Common myeloid progenitor, CD34-positive (primary cell): ENCODE measurements around the gene HENMT1.
"Not testable (repeated sequence)": the region's sequence is repeated elsewhere in the genome, so short reads cannot be mapped to it uniquely, and the experiment has no call there.

Source experiments
- CTCF ChIA-PET: fragments of 350-600 bp; sonication (Branson Sonifier 250); formaldehyde crosslinking; loops from one replicate; lab custom pipeline; 2021; ENCODE audit warnings: antibody characterized with exemption; lab: Charles Lee
- POLR2A ChIA-PET: fragments of 350-600 bp; sonication (Branson Sonifier 250); formaldehyde crosslinking; loops from one replicate; lab custom pipeline; 2021; ENCODE audit warnings: antibody characterized with exemption; lab: Charles Lee
- DNase-seq, 3 donors: peaks; one replicate each; pipeline versions ENCODE4 v3.0.0 to v3.0.0-alpha.2; 2013
- H3K27ac ChIP-seq, 2 experiments: 1 replicate in 1 of 2; 2 replicates in 1 of 2; pipeline ENCODE4 v1.7.0; 2013; ENCODE audit warnings: inconsistent platforms in 2 of 2, low read length in 2 of 2, mild to moderate bottlenecking in 2 of 2, low read depth in 1 of 2, moderate library complexity in 1 of 2; ENCODE audit not compliant: severe bottlenecking in 2 of 2, insufficient read depth in 1 of 2, poor library complexity in 1 of 2
- H3K27me3 ChIP-seq, 5 experiments: replicated peaks in 2 of 5; 1 replicate in 3 of 5; 2 replicates in 2 of 5; pipeline versions ENCODE4 v1.6.1 to v1.7.0; 2013; ENCODE audit warnings: low read length in 4 of 5, mild to moderate bottlenecking in 2 of 5, moderate library complexity in 2 of 5, inconsistent platforms in 1 of 5; ENCODE audit not compliant: insufficient read depth in 5 of 5, control insufficient read depth in 4 of 5
- H3K36me3 ChIP-seq, 4 experiments: 1 replicate in 2 of 4; 2 replicates in 2 of 4; pipeline versions ENCODE4 v1.6.1 to v1.7.0; 2013; ENCODE audit warnings: low read length in 3 of 4, control low read depth in 1 of 4, mild to moderate bottlenecking in 1 of 4; ENCODE audit not compliant: control insufficient read depth in 4 of 4, insufficient read depth in 4 of 4
- H3K4me1 ChIP-seq, 4 experiments: 1 replicate in 3 of 4; 2 replicates in 1 of 4; pipeline versions ENCODE4 v1.6.1 to v1.7.1; 2013; ENCODE audit warnings: low read length in 3 of 4, mild to moderate bottlenecking in 3 of 4, control low read depth in 1 of 4, inconsistent platforms in 1 of 4, moderate library complexity in 1 of 4; ENCODE audit not compliant: control insufficient read depth in 4 of 4, insufficient read depth in 4 of 4; ENCODE audit errors: control extremely low read depth in 1 of 4
- H3K4me3 ChIP-seq, 7 experiments: 1 replicate in 4 of 7; 2 replicates in 3 of 7; pipeline versions ENCODE4 v1.5.1 to v1.7.0; 2013; ENCODE audit warnings: mild to moderate bottlenecking in 7 of 7, low read length in 6 of 7, moderate library complexity in 6 of 7, inconsistent platforms in 2 of 7, low read depth in 2 of 7, control low read depth in 1 of 7; ENCODE audit not compliant: insufficient read depth in 4 of 7, control insufficient read depth in 1 of 7; ENCODE audit errors: extremely low read depth in 1 of 7
- H3K9me3 ChIP-seq, 5 experiments: 1 replicate in 4 of 5; 2 replicates in 1 of 5; pipeline versions ENCODE4 v1.6.1 to v1.7.1; 2013; ENCODE audit warnings: low read length in 4 of 5, mild to moderate bottlenecking in 2 of 5, inconsistent platforms in 1 of 5, low read depth in 1 of 5, moderate library complexity in 1 of 5; ENCODE audit not compliant: control insufficient read depth in 4 of 5, insufficient read depth in 2 of 5; ENCODE audit errors: control extremely low read depth in 1 of 5
- WGBS: methylation state at CpG from one replicate; pipeline ENCODE4 v1.1.5; 2013; ENCODE audit not compliant: insufficient coverage; 5-methylcytosine and 5-hydroxymethylcytosine counted together

Gene HENMT1

DNA sequence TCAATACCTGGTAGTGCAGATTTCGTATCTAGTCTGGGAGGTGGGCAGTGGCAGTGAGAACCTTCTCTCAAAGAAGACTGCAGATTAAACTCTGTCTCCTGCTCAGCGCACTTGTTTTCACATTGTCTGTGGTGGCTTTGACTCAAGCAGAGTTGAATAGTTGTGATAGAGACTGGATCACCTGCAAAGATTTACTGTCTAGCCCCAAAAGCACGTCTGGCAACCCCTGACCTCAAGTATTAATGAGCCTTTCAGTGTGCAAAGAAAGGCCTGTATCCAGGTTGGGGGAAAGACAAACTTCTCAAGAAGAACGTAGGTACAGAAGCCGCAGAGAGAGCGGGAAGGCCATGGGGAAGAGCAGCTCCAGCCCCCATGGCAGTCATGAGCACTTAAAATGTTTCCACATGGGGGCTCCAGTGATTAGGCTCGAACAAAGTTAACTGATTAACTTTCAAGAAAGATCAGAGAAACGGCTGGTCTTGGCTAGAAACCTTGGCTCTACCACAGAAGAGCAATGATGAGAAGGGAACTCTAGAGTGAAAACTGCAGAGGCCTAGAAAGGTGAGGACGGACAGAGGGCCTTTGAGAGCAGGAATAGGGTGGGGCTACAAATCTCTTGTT, 15.2 kb downstream of the HENMT1 start:
- WGBS = 64% methylated on average over 7 of the region's 9 CpGs
- peaks cover 0 to 8% (median 0%) of the 10 kb centered on the region in 5 experiments for H3K9me3 ChIP-seq
- peak overlapping the region in 4 of 7 experiments; percentile 27 to 66 (median 51) for H3K4me3 ChIP-seq
- ChIA-PET CTCF (interaction anchor here (0.8 to 3.7 kb wide), 15 partner anchors 10 to 252 kb away, joined by 3 to 72 read pairs (median 7); partner anchors contain the start of genes EEIG2 and PRPF38B), POLR2A (interaction anchor here (0.6 to 3.9 kb wide), 4 partner anchors 8 to 47 kb away, joined by 3 to 26 read pairs (median 10); partner anchors contain the start of genes HENMT1 and PRPF38B)
- peak overlapping the region; percentile 56 to 82 for H3K27ac ChIP-seq
- peaks cover 10 to 26% (median 17%) of the 10 kb centered on the region in 4 experiments for H3K36me3 ChIP-seq
- DNase-seq = peak in 1 of 3 donors; percentile 30
- peaks cover 31 to 47% (median 45%) of the 10 kb centered on the region in 4 experiments for H3K4me1 ChIP-seq
- no peaks in the 10 kb centered on the region for H3K27me3 ChIP-seq

GRCh38 chr1:108644984-108645383, 15.9 kb downstream of the HENMT1 start:
- WGBS = 0% methylated on average over 4 of the region's 7 CpGs
- peak overlapping the region in 4 of 7 experiments; percentile 27 to 58 (median 49) for H3K4me3 ChIP-seq
- peak overlapping the region; percentile 28 to 82 for H3K27ac ChIP-seq

GRCh38 chr1:108643492-108644335, 17.2 kb downstream of the HENMT1 start:
- H3K9me3 ChIP-seq = peaks cover 0 to 8% (median 0%) of the 10 kb centered on the region in 5 experiments
- peaks cover 3 to 9% (median 6%) of the 10 kb centered on the region in 4 experiments for H3K36me3 ChIP-seq
- H3K27me3 ChIP-seq = no peaks in the 10 kb centered on the region
- CTCF ChIA-PET = interaction anchor here (0.6 to 3.7 kb wide), 26 partner anchors 8 to 1007 kb away, joined by 3 to 72 read pairs (median 4); partner anchors contain the start of genes EEIG2, HENMT1 and PRPF38B
- peaks cover 31 to 54% (median 45%) of the 10 kb centered on the region in 4 experiments for H3K4me1 ChIP-seq
- H3K4me3 ChIP-seq = no peak overlapping the region
- POLR2A ChIA-PET = interaction anchor here (0.6 kb wide), 1 partner anchor 61 kb away, joined by 3 read pairs; no protein-coding TSS in a partner anchor
- no peak overlapping the region for H3K27ac ChIP-seq
- 11% methylated on average over 1 of the region's 3 CpGs for WGBS
- DNase-seq = peak; percentile 81 to 90 (median 89)

More at GRCh38 chr1:108644984-108645383, 15.9 kb downstream of the HENMT1 start:
- CTCF ChIA-PET = interaction anchor here (0.8 to 3.7 kb wide), 16 partner anchors 12 to 1006 kb away, joined by 3 to 72 read pairs (median 7); partner anchors contain the start of genes EEIG2, HENMT1 and PRPF38B
- peak in 2 of 3 donors; percentile 88 to 93 for DNase-seq
- peaks cover 31 to 49% (median 45%) of the 10 kb centered on the region in 4 experiments for H3K4me1 ChIP-seq
- H3K27me3 ChIP-seq = no peaks in the 10 kb centered on the region
- POLR2A ChIA-PET = interaction anchor here (1.0 to 3.9 kb wide), 3 partner anchors 16 to 85 kb away, joined by 4 to 26 read pairs (median 6); partner anchors contain the start of genes EEIG2, HENMT1 and PRPF38B
- H3K9me3 ChIP-seq = peaks cover 0 to 8% (median 0%) of the 10 kb centered on the region in 5 experiments
- H3K36me3 ChIP-seq = peaks cover 5 to 19% (median 13%) of the 10 kb centered on the region in 4 experiments

DNA sequence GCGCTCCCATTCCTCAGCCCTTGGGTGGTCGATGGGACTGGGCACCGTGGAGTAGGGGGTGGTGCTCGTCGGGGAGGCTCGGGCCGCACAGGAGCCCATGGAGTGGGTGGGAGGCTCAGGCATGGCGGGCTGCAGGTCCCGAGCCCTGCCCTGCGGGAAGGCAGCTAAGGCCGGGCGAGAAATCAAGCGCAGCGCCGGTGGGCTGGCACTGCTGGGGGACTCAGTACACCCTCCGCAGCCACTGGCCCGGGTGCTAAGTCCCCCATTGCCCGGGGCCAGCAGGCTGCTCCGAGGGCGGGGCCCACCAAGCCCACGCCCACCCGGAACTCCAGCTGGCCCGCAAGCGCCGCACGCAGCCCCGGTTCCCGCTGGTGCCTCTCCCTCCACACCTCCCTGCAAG, 20.0 kb downstream of the HENMT1 start:
- DNase-seq, H3K4me3 ChIP-seq, H3K27ac ChIP-seq, H3K9me3 ChIP-seq, H3K36me3 ChIP-seq, H3K27me3 ChIP-seq, POLR2A ChIA-PET: not testable (repeated sequence)
- WGBS = 97% methylated on average over 13 of the region's 28 CpGs
- H3K4me1 ChIP-seq = peaks cover 18 to 34% (median 24%) of the 10 kb centered on the region in 4 experiments
- CTCF ChIA-PET = interaction anchor here (1.1 to 1.9 kb wide), 5 partner anchors 14 to 431 kb away, joined by 3 to 8 read pairs (median 4); no protein-coding TSS in a partner anchor

DNA sequence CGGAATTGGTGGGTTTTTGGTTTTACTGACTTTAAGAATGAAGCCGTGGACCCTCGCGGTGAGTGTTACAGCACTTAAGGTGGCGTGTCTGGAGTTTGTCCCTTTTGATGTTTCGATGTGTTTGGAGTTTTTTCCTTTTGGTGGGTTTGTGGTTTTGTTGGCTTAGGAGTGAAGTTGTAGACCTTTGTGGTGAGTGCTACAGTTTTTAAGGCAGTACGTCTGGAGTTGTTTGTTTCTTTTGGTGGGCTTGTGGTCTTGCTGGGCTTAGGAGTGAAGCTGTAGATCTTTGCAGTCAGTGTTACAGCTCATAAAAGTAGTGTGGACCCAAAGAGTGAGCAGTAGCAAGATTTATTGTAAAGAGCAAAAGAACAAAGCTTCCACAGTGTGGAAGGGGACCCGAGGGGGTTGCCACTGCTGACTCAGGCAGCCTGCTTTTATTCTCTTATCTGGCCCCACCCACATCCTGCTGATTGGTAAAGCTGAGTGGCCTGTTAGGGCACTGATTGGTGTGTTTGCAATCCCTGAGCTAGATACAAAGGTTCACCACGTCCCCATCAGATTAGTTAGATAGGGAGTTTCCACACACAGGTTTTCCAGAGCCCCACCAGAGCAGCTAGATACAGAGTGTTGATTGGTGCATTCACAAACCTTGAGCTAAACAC, 20.9 kb downstream of the HENMT1 start:
- DNase-seq = peak in 2 of 3 donors; percentile 66 to 75
- Histone ChIP-seq H3K9me3 (peaks cover 0 to 2% (median 0%) of the 10 kb centered on the region in 5 experiments), H3K4me1 (peaks cover 12 to 25% (median 15%) of the 10 kb centered on the region in 4 experiments), H3K27ac (no peak overlapping the region), H3K36me3 (peaks cover 2 to 18% (median 12%) of the 10 kb centered on the region in 4 experiments), H3K4me3 (peak overlapping the region in 1 of 7 experiments; percentile 13), H3K27me3 (no peaks in the 10 kb centered on the region)
- WGBS = 89% methylated on average over 1 of the region's 9 CpGs
- ChIA-PET POLR2A (interaction anchor here (0.7 kb wide), 1 partner anchor 282 kb away, joined by 3 read pairs; no protein-coding TSS in a partner anchor), CTCF (interaction anchor here (1.1 to 1.9 kb wide), 5 partner anchors 13 to 430 kb away, joined by 3 to 8 read pairs (median 4); no protein-coding TSS in a partner anchor)

DNA sequence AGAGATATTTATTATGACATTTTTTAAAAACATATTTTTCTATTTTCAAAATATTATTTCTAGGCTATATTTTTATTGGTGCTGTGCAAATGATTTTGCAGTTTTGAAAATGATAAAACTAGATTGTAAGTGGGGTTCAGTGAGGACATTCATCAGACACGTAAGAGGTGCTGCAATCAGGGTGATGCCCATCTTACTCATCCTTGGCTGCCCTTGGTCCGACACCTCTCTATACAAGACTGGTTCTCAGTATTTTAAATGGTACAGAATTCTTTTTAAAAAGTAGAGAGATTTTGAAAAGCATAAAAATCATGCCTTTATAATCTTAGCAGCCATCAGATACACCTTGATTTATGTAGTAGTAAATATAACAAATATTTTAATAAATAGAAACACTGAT, 24.0 kb downstream of the HENMT1 start:
- H3K27me3 ChIP-seq = no peaks in the 10 kb centered on the region
- peaks cover 9 to 29% (median 22%) of the 10 kb centered on the region in 4 experiments for H3K36me3 ChIP-seq
- H3K9me3 ChIP-seq = peaks cover 0 to 2% (median 0%) of the 10 kb centered on the region in 5 experiments
- H3K27ac ChIP-seq = no peak overlapping the region
- POLR2A ChIA-PET = interaction anchor here (0.7 kb wide), 1 partner anchor 9 kb away, joined by 3 read pairs; no protein-coding TSS in a partner anchor
- CTCF ChIA-PET = interaction anchor here (1.5 kb wide), 1 partner anchor 20 kb away, joined by 3 read pairs; no protein-coding TSS in a partner anchor
- H3K4me3 ChIP-seq = no peak overlapping the region
- no CpG with 5 or more reads among the region's 2 CpGs for WGBS
- DNase-seq = no peak
- H3K4me1 ChIP-seq = peaks cover 0 to 8% (median 0%) of the 10 kb centered on the region in 4 experiments
